Measurements from ENCODE around the gene NOSIP. TPM values are rescaled to one million over a fixed set of nuclear protein-coding genes. Genes with fewer than 3 reads are reported as not detected.

Gene NOSIP
- polyA plus RNA-seq, 1 experiment = 43.9 TPM

GRCh38 chr19:49592486-49593232 lies 12.3 kb upstream of the NOSIP start:
- H3K27ac ChIP-seq (ENCODE audit: low read depth, low read length) = peak overlapping the region; percentile 39
- H3K27me3 ChIP-seq (ENCODE audit: control insufficient read depth, insufficient read depth, low read length) = no peaks in the 10 kb centered on the region
- no peak for TF ChIP-seq CTCF (IDR thresholded peaks at IDR 0.05; ENCODE audit: low read depth, low read length)
- no peaks in the 10 kb centered on the region; the same call in 1 of the 2 replicates for H3K9me3 ChIP-seq (ENCODE audit: control insufficient read depth, insufficient read depth, low read length)
- H3K4me3 ChIP-seq (ENCODE audit: low read depth, low read length) = peak overlapping the region; percentile 86
- CTCF ChIA-PET = interaction anchor here (1.0 kb wide), 1 partner anchor 76 kb away, joined by 3 read pairs; no protein-coding TSS in a partner anchor
- DNase-seq (ENCODE audit: low read depth, low spot score) = no peak
- POLR2A ChIA-PET = interaction anchor here (0.6 to 3.0 kb wide), 7 partner anchors 13 to 65 kb away, joined by 3 to 22 read pairs (median 4); partner anchors contain the start of genes RCN3, RRAS and SCAF1

- POLR2A ChIA-PET = interaction anchor here (0.6 to 3.0 kb wide), 4 partner anchors 12 to 50 kb away, joined by 3 to 22 read pairs (median 8); partner anchors contain the start of genes RRAS and SCAF1
- TF ChIP-seq CTCF (IDR thresholded peaks at IDR 0.05; ENCODE audit: low read depth, low read length) = no peak
- no peaks in the 10 kb centered on the region; the same call in 1 of the 2 replicates for H3K9me3 ChIP-seq (ENCODE audit: control insufficient read depth, insufficient read depth, low read length)
- peak overlapping the region; percentile 86 for H3K4me3 ChIP-seq (ENCODE audit: low read depth, low read length)
- no peaks in the 10 kb centered on the region for H3K27me3 ChIP-seq (ENCODE audit: control insufficient read depth, insufficient read depth, low read length)
- peak overlapping the region; percentile 39 for H3K27ac ChIP-seq (ENCODE audit: low read depth, low read length)
- DNase-seq (ENCODE audit: low read depth, low spot score) = no peak
- CTCF ChIA-PET = no interaction called here
Observed at GRCh38 chr19:49591731-49592485, 11.6 kb upstream of the NOSIP start.

- H3K4me3 ChIP-seq (ENCODE audit: low read depth, low read length) = peak within 1 kb of the TSS; percentile 86
- H3K27me3 ChIP-seq (ENCODE audit: control insufficient read depth, insufficient read depth, low read length) = no peaks in the 10 kb centered on the region
- CTCF ChIA-PET = interaction anchor here (2.6 kb wide), 1 partner anchor 21 kb away, joined by 8 read pairs; no protein-coding TSS in a partner anchor
- peak within 1 kb of the TSS; percentile 68 for H3K27ac ChIP-seq (ENCODE audit: low read depth, low read length)
- POLR2A ChIA-PET = interaction anchor here (0.6 to 3.0 kb wide), 8 partner anchors 11 to 381 kb away, joined by 3 to 25 read pairs (median 7); partner anchors contain the start of genes NOSIP, PRMT1, PRRG2 and RRAS
- H3K9me3 ChIP-seq (ENCODE audit: control insufficient read depth, insufficient read depth, low read length) = no peaks in the 10 kb centered on the region; the same call in 1 of the 2 replicates
- peak; percentile 32 for DNase-seq (ENCODE audit: low read depth, low spot score)
- TF ChIP-seq CTCF (IDR thresholded peaks at IDR 0.05; ENCODE audit: low read depth, low read length) = no peak
Observed at GRCh38 chr19:49590971-49591730, 10.8 kb upstream of the NOSIP start, which contains the start of gene PRR12. PRR12 (plus strand) TSS chr19:49591182; CDS start chr19:49591655, 473 bp downstream.

GRCh38 chr19:49590071-49590970 lies 10.0 kb upstream of the NOSIP start:
- Histone ChIP-seq H3K4me3 (ENCODE audit: low read depth, low read length) (peak overlapping the region; percentile 78), H3K27ac (ENCODE audit: low read depth, low read length) (peak overlapping the region; percentile 68), H3K27me3 (ENCODE audit: control insufficient read depth, insufficient read depth, low read length) (no peaks in the 10 kb centered on the region), H3K9me3 (ENCODE audit: control insufficient read depth, insufficient read depth, low read length) (no peaks in the 10 kb centered on the region; the same call in 1 of the 2 replicates)
- POLR2A ChIA-PET = interaction anchor here (0.5 to 3.0 kb wide), 12 partner anchors 11 to 380 kb away, joined by 3 to 25 read pairs (median 4); partner anchors contain the start of genes NOSIP, PRMT1, PRRG2 and RPS11
- DNase-seq (ENCODE audit: low read depth, low spot score) = peak; percentile 88
- CTCF ChIA-PET = interaction anchor here (2.6 kb wide), 1 partner anchor 20 kb away, joined by 8 read pairs; no protein-coding TSS in a partner anchor
- TF ChIP-seq CTCF (IDR thresholded peaks at IDR 0.05; ENCODE audit: low read depth, low read length) = 0 out of 2 replicates have a peak, but pooled peaks have one; percentile 3
